LNCAP (cell line): Measurements from ENCODE around the gene DENND1C.

Source experiments
- CTCF ChIP-seq: fragments of 450-650 bp; IDR thresholded peaks from 2 replicates; pipeline ENCODE4 v1.5.1; 2017; ENCODE audit warnings: mild to moderate bottlenecking

Gene DENND1C

GRCh38 chr19:6514926-6515544 is 33.4 kb upstream of the DENND1C start:
- no peak for TF ChIP-seq CTCF

- no peak for TF ChIP-seq CTCF
Observed at GRCh38 chr19:6514089-6514488, 32.5 kb upstream of the DENND1C start.

- TF ChIP-seq CTCF, result no peak
Observed at GRCh38 chr19:6510618-6511017, 29.0 kb upstream of the DENND1C start.

GRCh38 chr19:6509118-6509971 is 27.8 kb upstream of the DENND1C start:
- TF ChIP-seq CTCF, result no peak

- TF ChIP-seq CTCF, result no peak
Observed at GRCh38 chr19:6503407-6504201, 22.0 kb upstream of the DENND1C start.

- no peak for TF ChIP-seq CTCF
Observed at GRCh38 chr19:6501740-6502648, 20.4 kb upstream of the DENND1C start, which contains the start of gene TUBB4A. TUBB4A (minus strand) TSS chr19:6502309; CDS start chr19:6502212, 97 bp downstream.
